Keratinocyte (primary cell): ENCODE data around the gene FYB1.

ENCODE experiments used
- CTCF ChIP-seq, 3 experiments: IDR thresholded peaks in 1 of 3; conservative IDR thresholded peaks in 1 of 3; optimal IDR thresholded peaks in 1 of 3; 2 replicates in 2 of 3; 3 replicates in 1 of 3; pipeline versions ENCODE3 to v1.5.1; 2011; ENCODE audit warnings: low read length in 3 of 3, mild to moderate bottlenecking in 3 of 3, moderate library complexity in 2 of 3, control low read depth in 1 of 3, inconsistent platforms in 1 of 3; ENCODE audit not compliant: insufficient read depth in 2 of 3; ENCODE audit errors: extremely low read depth in 1 of 3
- EZH2 ChIP-seq: IDR thresholded peaks from one replicate; pipeline ENCODE4 v1.6.1; 2012; ENCODE audit warnings: inconsistent platforms, mild to moderate bottlenecking, low read length, moderate library complexity

GRCh38 chr5:39256477-39257235, 37.3 kb upstream of the FYB1 start:
- TF ChIP-seq CTCF (optimal IDR thresholded peaks at IDR 0.05 in 1 of 3, IDR thresholded peaks at IDR 0.05 in 1 of 3, conservative IDR thresholded peaks at IDR 0.05 in 1 of 3; ENCODE audit: extremely low read depth in 1 of 3, insufficient read depth in 2 of 3, low read length in 3 of 3) (no peak), EZH2 (no peak)
